Measurements from ENCODE around the gene NGRN.

DNA sequence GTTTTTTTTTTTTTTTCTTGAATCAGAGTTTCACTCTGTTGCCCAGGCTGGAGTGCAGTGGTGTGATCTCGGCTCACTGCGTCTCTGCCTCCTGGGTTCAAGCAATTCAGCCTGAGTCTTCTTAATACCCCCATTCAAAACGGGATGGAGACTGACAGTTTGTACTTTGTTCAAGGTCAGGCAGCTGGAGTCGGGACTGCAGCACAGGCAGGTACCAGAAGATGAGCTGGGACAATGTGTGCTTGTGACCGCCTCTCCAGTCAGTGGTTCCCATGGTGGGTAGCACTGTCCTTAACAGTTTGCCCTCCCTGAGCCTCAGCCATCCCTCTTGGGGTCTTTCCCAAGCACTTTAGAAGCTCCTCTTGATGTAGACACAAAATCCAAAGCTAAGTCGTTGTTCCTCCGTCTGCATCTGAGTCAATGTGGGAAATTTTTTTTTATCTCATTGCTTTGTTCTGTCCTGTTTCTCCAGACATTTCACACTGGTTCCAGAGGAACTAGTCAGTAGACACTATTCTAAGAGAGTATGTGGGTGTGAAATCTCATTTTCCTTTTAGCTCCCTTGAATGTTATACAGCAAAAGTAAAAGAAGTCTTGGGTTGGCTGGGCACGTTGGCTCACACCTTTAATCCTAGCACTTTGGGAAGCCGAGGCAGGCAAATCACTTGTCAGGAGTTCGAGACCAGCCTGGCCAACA is 21.4 kb upstream of the NGRN start:
- TF ChIP-seq, protein P1, sequence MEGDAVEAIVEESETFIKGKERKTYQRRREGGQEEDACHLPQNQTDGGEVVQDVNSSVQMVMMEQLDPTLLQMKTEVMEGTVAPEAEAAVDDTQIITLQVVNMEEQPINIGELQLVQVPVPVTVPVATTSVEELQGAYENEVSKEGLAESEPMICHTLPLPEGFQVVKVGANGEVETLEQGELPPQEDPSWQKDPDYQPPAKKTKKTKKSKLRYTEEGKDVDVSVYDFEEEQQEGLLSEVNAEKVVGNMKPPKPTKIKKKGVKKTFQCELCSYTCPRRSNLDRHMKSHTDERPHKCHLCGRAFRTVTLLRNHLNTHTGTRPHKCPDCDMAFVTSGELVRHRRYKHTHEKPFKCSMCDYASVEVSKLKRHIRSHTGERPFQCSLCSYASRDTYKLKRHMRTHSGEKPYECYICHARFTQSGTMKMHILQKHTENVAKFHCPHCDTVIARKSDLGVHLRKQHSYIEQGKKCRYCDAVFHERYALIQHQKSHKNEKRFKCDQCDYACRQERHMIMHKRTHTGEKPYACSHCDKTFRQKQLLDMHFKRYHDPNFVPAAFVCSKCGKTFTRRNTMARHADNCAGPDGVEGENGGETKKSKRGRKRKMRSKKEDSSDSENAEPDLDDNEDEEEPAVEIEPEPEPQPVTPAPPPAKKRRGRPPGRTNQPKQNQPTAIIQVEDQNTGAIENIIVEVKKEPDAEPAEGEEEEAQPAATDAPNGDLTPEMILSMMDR (conservative IDR thresholded peaks at IDR 0.05; ENCODE audit: low read length) = no peak
- no peak for TF ChIP-seq EZH2phosphoT487 (IDR thresholded peaks at IDR 0.05; ENCODE audit: borderline replicate concordance, low read depth, low read length)

All from OCI-LY7 (cell line).